OCI-LY3 (cell line): ENCODE data around the gene ATG9B.

Source experiments
- H2AFZ ChIP-seq: fragments of 200-600, 300-600 bp; shearing (Covaris generic); 2 replicates; pipeline ENCODE4 v1.6.0; 2014; ENCODE audit warnings: antibody characterized with exemption, low read depth, low read length
- H3K27ac ChIP-seq: fragments of 200-600, 300-600 bp; sonication (generic); 2 replicates; pipeline ENCODE4 v1.5.1; 2014; ENCODE audit warnings: mild to moderate bottlenecking, low read length, moderate library complexity, mixed read lengths
- H3K27me3 ChIP-seq: fragments of 200-600, 300-600 bp; sonication (generic); 2 replicates; pipeline ENCODE4 v1.6.1; 2014; ENCODE audit warnings: low read depth, low read length, mixed read lengths
- H3K36me3 ChIP-seq: fragments of 200-600, 300-600 bp; sonication (generic); replicated peaks from 2 replicates; pipeline ENCODE3; 2014; ENCODE audit warnings: low read depth, low read length, mixed read lengths
- H3K4me1 ChIP-seq: fragments of 300-600, 200-600 bp; sonication (generic); 2 replicates; pipeline ENCODE4 v1.6.1; 2014; ENCODE audit warnings: low read length, mixed read lengths
- H3K4me2 ChIP-seq: fragments of 200-600, 300-600 bp; sonication (generic); 2 replicates; pipeline ENCODE4 v1.6.1; 2014; ENCODE audit warnings: low read length, mixed read lengths
- H3K4me3 ChIP-seq: fragments of 300-600, 200-600 bp; sonication (generic); 2 replicates; pipeline ENCODE4 v1.5.1; 2014; ENCODE audit warnings: antibody characterized with exemption, mild to moderate bottlenecking, low read length, moderate library complexity
- H3K79me2 ChIP-seq: fragments of 300-600, 200-600 bp; shearing (Covaris generic); 2 replicates; pipeline ENCODE4 v1.6.1; 2014; ENCODE audit warnings: mild to moderate bottlenecking, low read length, mixed read lengths
- H3K9ac ChIP-seq: fragments of 300-600, 200-600 bp; shearing (Covaris generic); 2 replicates; pipeline ENCODE4 v1.6.0; 2014; ENCODE audit warnings: mild to moderate bottlenecking, low read length, moderate library complexity
- H3K9me3 ChIP-seq: fragments of 200-600, 300-600 bp; shearing (Covaris generic); 2 replicates; pipeline ENCODE4 v1.6.1; 2014; ENCODE audit warnings: low read length, mixed read lengths; ENCODE audit not compliant: insufficient read depth
- H4K20me1 ChIP-seq: fragments of 200-600, 300-600 bp; sonication (generic); 2 replicates; pipeline ENCODE4 v1.6.1; 2016; ENCODE audit warnings: low read length, mixed read lengths; ENCODE audit not compliant: insufficient read depth
- EZH2phosphoT487 ChIP-seq: fragments of 200-600 bp; shearing (Covaris generic); IDR thresholded peaks from 2 replicates; pipeline ENCODE4 v1.6.1; 2018; ENCODE audit warnings: antibody characterized with exemption, mixed run types, low read depth
- TF ChIP-seq, protein P1 (sequence below): fragments of 200-600, 300-600 bp; sonication (generic); IDR thresholded peaks from 2 replicates; pipeline ENCODE4 v1.5.1; 2014; ENCODE audit warnings: antibody characterized with exemption, low read length, low read depth

ATG9B gene

DNA sequence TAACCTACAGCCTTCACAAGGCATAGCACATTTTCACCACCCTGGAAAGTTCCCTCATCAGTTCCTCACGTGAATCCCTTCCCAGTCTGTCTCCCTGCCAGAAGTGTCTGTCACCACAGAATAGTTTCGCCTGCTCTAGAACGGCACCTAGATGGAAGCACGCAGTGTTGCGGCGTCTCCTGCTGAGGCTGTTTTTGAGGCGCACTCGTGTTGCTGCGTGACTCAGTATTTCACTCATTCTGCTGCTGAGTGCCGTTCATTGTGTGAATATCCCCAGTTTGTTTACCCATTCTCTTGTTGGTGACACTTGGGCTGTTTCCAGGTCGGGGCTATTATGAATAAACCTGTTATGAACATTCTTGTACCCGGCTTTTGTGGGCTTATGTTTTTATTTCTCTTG, 20.7 kb downstream of the ATG9B start:
- no peaks in the 10 kb centered on the region for H3K36me3 ChIP-seq
- no peaks in the 10 kb centered on the region for H3K79me2 ChIP-seq
- H2AFZ ChIP-seq, result no peak overlapping the region
- H3K4me1 ChIP-seq, result no peaks in the 10 kb centered on the region
- H3K27me3 ChIP-seq, result peaks cover 2% of the 10 kb centered on the region; the same call in 1 of the 2 replicates
- TF ChIP-seq, protein P1, sequence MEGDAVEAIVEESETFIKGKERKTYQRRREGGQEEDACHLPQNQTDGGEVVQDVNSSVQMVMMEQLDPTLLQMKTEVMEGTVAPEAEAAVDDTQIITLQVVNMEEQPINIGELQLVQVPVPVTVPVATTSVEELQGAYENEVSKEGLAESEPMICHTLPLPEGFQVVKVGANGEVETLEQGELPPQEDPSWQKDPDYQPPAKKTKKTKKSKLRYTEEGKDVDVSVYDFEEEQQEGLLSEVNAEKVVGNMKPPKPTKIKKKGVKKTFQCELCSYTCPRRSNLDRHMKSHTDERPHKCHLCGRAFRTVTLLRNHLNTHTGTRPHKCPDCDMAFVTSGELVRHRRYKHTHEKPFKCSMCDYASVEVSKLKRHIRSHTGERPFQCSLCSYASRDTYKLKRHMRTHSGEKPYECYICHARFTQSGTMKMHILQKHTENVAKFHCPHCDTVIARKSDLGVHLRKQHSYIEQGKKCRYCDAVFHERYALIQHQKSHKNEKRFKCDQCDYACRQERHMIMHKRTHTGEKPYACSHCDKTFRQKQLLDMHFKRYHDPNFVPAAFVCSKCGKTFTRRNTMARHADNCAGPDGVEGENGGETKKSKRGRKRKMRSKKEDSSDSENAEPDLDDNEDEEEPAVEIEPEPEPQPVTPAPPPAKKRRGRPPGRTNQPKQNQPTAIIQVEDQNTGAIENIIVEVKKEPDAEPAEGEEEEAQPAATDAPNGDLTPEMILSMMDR, result no peak
- TF ChIP-seq EZH2phosphoT487, result no peak
- H3K4me3 ChIP-seq, result no peak overlapping the region
- H4K20me1 ChIP-seq, result no peaks in the 10 kb centered on the region
- H3K4me2 ChIP-seq, result no peak overlapping the region
- no peak overlapping the region for H3K9ac ChIP-seq
- H3K27ac ChIP-seq, result no peak overlapping the region
- no peaks in the 10 kb centered on the region for H3K9me3 ChIP-seq

DNA sequence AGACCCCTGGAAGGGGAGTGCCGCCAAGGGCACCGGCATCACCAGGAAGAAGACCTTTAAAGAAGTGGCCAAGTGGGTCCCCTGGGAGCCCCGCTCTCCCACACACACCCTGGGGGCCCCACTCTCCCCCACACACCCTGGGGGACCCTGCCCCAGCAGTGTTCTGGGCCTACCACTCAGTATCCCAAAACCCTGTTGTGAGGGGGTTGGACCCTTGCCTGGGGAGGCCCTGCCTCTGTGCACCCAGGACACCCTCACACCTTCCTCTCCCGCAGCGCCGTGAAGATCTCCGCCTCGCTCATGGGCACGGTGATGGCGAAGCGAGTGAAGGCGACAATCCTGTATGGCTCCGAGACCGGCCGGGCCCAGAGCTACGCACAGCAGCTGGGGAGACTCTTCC, 22.7 kb downstream of the ATG9B start:
- H3K27ac ChIP-seq, result no peak overlapping the region
- no peaks in the 10 kb centered on the region for H3K36me3 ChIP-seq
- no peaks in the 10 kb centered on the region for H4K20me1 ChIP-seq
- H3K4me1 ChIP-seq, result no peaks in the 10 kb centered on the region
- H3K9ac ChIP-seq, result no peak overlapping the region
- H3K9me3 ChIP-seq, result no peaks in the 10 kb centered on the region
- no peak overlapping the region for H2AFZ ChIP-seq
- peaks cover 2% of the 10 kb centered on the region; the same call in 1 of the 2 replicates for H3K27me3 ChIP-seq
- H3K4me3 ChIP-seq, result no peak overlapping the region
- no peak overlapping the region for H3K4me2 ChIP-seq
- TF ChIP-seq EZH2phosphoT487, result no peak
- TF ChIP-seq, protein P1, result no peak
- H3K79me2 ChIP-seq, result no peaks in the 10 kb centered on the region

DNA sequence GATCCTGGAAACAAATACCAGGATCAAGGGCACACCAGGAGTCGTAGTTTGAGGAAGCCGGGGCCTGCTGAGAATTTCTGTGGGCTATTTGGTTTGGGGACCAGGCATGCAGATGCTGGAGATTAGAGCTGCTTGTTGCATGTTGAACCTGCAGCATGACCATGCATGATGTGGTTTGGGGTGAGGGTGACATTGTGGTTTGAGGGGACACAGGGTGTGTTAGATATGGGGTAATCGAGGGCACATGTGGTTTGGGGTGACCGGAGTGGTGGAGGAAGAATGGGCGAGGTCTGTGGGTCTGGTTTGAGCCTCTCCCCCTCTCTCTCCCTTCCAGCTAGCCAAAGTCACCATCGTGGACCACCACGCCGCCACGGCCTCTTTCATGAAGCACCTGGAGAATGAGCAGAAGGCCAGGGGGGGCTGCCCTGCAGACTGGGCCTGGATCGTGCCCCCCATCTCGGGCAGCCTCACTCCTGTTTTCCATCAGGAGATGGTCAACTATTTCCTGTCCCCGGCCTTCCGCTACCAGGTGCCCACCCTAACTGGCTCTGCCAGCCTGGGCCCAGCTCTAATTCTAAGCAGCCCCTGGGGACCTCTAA, 23.3 kb downstream of the ATG9B start:
- no peak overlapping the region for H3K27ac ChIP-seq
- H3K36me3 ChIP-seq, result no peaks in the 10 kb centered on the region

DNA sequence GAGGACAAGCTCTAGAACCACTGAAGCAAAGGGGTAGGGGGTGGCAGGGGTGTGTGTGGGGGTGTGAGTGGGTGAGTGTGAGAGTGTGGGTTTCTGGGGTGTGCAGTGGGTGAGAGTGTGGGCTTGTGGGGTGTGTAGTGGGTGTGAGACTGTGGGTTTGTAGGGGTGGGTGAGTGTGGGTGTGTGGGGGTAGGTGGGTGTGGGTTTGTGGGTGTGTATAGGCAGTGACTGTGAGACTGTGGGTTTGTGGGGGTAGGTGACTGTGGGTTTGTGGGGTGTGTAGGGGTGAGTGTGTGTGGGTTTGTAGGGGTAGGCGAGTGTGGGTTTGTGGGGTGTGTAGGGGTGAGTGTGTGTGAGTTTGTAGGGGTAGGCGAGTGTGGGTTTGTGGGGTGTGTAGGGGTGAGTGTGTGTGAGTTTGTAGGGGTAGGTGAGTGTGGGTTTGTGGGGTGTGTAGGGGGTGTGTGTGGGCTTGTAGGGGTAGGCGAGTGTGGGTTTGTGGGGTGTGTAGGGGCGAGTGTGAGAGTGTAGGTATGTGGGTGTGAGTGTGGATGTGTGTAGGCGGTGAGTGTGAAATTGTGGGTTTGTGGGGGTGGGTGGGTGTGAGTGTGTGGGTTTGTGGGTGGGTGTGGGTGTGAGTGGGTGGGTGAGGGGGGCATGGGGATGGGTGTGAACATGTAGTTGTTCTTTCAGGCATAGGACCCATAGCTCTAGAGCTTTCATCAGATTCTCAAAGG, 24.6 kb downstream of the ATG9B start:
- Histone ChIP-seq H3K36me3 (no peaks in the 10 kb centered on the region), H3K4me3 (no peak overlapping the region), H3K79me2 (no peaks in the 10 kb centered on the region), H3K27me3 (peaks cover 2% of the 10 kb centered on the region; the same call in 1 of the 2 replicates), H4K20me1 (no peaks in the 10 kb centered on the region), H3K9ac (no peak overlapping the region), H3K27ac (no peak overlapping the region), H3K4me1 (no peaks in the 10 kb centered on the region), H3K4me2 (no peak overlapping the region), H2AFZ (no peak overlapping the region), H3K9me3 (no peaks in the 10 kb centered on the region)
- TF ChIP-seq, protein P1, result no peak
- no peak for TF ChIP-seq EZH2phosphoT487

More for the DNA sequence above, 23.3 kb downstream of the ATG9B start:
- H3K27me3 ChIP-seq, result peaks cover 2% of the 10 kb centered on the region; the same call in 1 of the 2 replicates
- no peaks in the 10 kb centered on the region for H4K20me1 ChIP-seq
- TF ChIP-seq EZH2phosphoT487, result no peak
- no peaks in the 10 kb centered on the region for H3K4me1 ChIP-seq
- no peak overlapping the region for H3K4me2 ChIP-seq
- H3K79me2 ChIP-seq, result no peaks in the 10 kb centered on the region
- no peak overlapping the region for H2AFZ ChIP-seq
- H3K9me3 ChIP-seq, result no peaks in the 10 kb centered on the region
- no peak overlapping the region for H3K9ac ChIP-seq
- no peak overlapping the region for H3K4me3 ChIP-seq
